Small intestine (tissue), 7 donors: ENCODE measurements around the gene ITIH4. TPM values are rescaled to one million over a fixed set of nuclear protein-coding genes. Genes with fewer than 3 reads are reported as not detected.
A peak's percentile ranks its signal among the peaks of the same experiment; 100 is the strongest.

Experiments used
- DNase-seq, 2 donors: peaks; one replicate each; pipeline versions ENCODE4 v3.0.0 to v3.0.0-alpha.2; 2013
- FAIRE-seq: peaks from 2 replicates; lab custom pipeline; 2012; peaks lifted over from hg19 to GRCh38; lab: Jason Lieb, UNC
- H3K27ac ChIP-seq, 3 donors: one replicate each; pipeline ENCODE4 v1.5.1; 2013; ENCODE audit warnings: low read length in 2 of 3, mild to moderate bottlenecking in 2 of 3, control low read depth in 1 of 3, inconsistent platforms in 1 of 3, low read depth in 1 of 3, moderate library complexity in 1 of 3
- H3K27me3 ChIP-seq, 3 donors: one replicate each; pipeline ENCODE4 v1.6.1; 2013; ENCODE audit warnings: low read length in 3 of 3, inconsistent platforms in 1 of 3; ENCODE audit not compliant: control insufficient read depth in 3 of 3, insufficient read depth in 3 of 3
- H3K36me3 ChIP-seq, 3 donors: one replicate each; pipeline ENCODE4 v1.6.1; 2013; ENCODE audit warnings: low read length in 3 of 3, inconsistent platforms in 1 of 3, low read depth in 1 of 3, mild to moderate bottlenecking in 1 of 3, moderate library complexity in 1 of 3; ENCODE audit not compliant: control insufficient read depth in 3 of 3, insufficient read depth in 2 of 3
- H3K4me1 ChIP-seq, 3 donors: one replicate each; pipeline ENCODE4 v1.6.1; 2013; ENCODE audit warnings: low read length in 2 of 3, inconsistent platforms in 1 of 3, low read depth in 1 of 3, mild to moderate bottlenecking in 1 of 3, moderate library complexity in 1 of 3; ENCODE audit not compliant: control insufficient read depth in 3 of 3, insufficient read depth in 2 of 3
- H3K4me3 ChIP-seq, 3 donors: one replicate each; pipeline ENCODE4 v1.5.1; 2013; ENCODE audit warnings: low read length in 3 of 3, control low read depth in 1 of 3, inconsistent platforms in 1 of 3, low read depth in 1 of 3, mild to moderate bottlenecking in 1 of 3, moderate library complexity in 1 of 3
- H3K9me3 ChIP-seq, 2 donors: one replicate each; pipeline ENCODE4 v1.6.1; 2013; ENCODE audit warnings: low read depth in 1 of 2, low read length in 1 of 2; ENCODE audit not compliant: control insufficient read depth in 2 of 2, insufficient read depth in 1 of 2
- WGBS, 3 donors: extraction: QIAGEN DNeasy Blood & Tissue Kit; methylation state at CpG; one replicate each; pipeline ENCODE4 v1.1.7; 2013; 5-methylcytosine and 5-hydroxymethylcytosine counted together
- polyA plus RNA-seq, 4 donors: library from polyadenylated mRNA; stranded (reverse) in 3 of 4; unstranded in 1 of 4; fragments of 200-250 nt in 3 of 4; fragments of 120-200 nt in 1 of 4; gene quantifications; one replicate each; pipeline versions ENCODE4 v1.2.1 to v1.2.3, GENCODE V29; 2013
- donor health status: healthy with polysubstance abuse.
- donor health status: control.
- donor health status: control.
- donor health status: Bipolar disorder and iron deficiency.
- donor health status: healthy.

Gene ITIH4
- polyA plus RNA-seq, 4 donors: 0.67 to 4.9 (median 2.8) TPM

DNA sequence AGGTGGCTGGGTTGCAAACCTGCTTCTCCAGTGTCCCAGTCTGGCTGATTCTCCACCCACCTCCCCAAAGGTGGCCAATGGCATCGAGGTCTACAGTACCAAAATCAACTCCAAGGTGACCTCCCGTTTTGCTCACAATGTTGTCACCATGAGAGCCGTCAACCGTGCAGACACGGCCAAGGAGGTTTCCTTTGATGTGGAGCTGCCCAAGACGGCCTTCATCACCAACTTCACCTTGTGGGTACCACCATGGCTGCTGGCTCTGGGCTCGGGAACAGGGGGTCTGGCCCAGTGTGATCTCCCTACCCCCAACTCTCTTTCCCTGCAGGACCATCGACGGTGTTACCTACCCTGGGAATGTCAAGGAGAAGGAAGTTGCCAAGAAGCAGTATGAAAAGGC, 34.1 kb downstream of the ITIH4 start:
- Histone ChIP-seq H3K9me3 (no peaks in the 10 kb centered on the region), H3K4me3 (no peak overlapping the region), H3K4me1 (peaks cover 0 to 23% (median 0%) of the 10 kb centered on the region in 3 donors), H3K36me3 (no peaks in the 10 kb centered on the region), H3K27ac (no peak overlapping the region), H3K27me3 (no peaks in the 10 kb centered on the region)
- 88 to 92% (median 91%) methylated on average over 9 of the region's 9 CpGs for WGBS, 3 donors
- FAIRE-seq (no peak), DNase-seq (no peak)

DNA sequence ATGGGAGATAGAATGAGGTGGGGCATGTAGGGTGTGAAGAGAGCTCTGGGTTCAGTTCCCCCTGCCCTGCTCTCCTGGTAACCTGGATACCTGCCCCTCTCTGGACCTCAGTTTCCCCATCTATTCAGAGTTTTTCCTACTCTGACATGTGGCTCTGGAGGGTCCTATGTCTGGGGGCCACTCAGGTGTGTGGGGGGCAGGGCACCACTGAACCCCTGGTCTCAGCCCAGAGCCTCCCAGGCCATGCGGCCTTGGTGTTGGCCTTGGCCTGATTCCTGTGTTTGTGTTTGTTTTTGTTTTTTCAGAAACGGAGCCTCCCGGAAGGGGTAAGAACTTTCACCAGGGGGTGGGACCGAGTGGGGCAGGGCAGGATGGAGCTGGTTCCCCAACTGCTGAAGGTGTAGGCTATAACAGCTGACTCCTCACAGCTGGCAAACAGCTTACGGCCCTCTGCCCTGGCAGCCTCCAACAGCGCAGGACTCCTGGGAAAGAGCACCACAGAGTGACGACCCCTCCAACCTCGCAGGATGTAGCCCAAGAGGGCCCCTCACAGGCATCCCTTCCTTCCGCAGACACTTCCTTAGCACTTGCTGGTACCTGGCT, 35.1 kb downstream of the ITIH4 start:
- 50 to 59% (median 52%) methylated on average over 9 of the region's 9 CpGs for WGBS, 3 donors
- Histone ChIP-seq H3K27me3 (no peaks in the 10 kb centered on the region), H3K27ac (no peak overlapping the region), H3K9me3 (no peaks in the 10 kb centered on the region), H3K4me1 (peaks cover 0 to 23% (median 0%) of the 10 kb centered on the region in 3 donors), H3K4me3 (no peak overlapping the region), H3K36me3 (no peaks in the 10 kb centered on the region)
- DNase-seq (no peak), FAIRE-seq (no peak)

DNA sequence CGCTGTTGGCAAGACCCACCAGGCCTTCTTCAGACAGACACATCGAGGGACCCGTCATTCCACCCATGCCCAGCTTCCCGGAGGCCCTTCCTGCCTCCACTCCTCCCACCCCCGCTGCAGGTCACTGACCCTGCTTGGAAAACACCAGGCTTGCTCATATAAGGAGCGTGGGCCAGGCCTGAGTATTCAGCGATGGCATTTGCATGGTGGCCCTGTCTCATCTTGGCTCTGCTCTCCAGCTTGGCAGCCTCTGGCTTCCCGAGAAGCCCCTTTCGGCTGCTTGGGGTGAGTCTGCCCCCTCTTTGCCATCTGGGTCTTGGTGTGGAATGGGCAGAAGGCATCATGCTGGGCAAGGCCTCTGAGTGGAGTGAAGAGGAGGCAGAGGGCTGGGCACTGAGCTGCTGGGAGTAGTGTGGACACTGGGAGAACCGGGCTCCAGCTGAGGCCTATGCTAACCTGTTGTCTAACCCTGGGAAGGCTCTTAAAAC, 35.8 kb downstream of the ITIH4 start, which contains the start of gene ITIH3:
Gene ITIH3, plus strand, starts transcription at position 185 of the 488 bp plus-strand sequence. Its CDS starts 8 bp downstream, at position 193.
- peak in 1 of 2 donors; percentile 23 for DNase-seq
- H3K4me3 ChIP-seq: no peak within 1 kb of the TSS
- H3K27ac ChIP-seq: no peak within 1 kb of the TSS
- FAIRE-seq: no peak
- H3K9me3 ChIP-seq: no peaks in the 10 kb centered on the region
- H3K27me3 ChIP-seq: no peaks in the 10 kb centered on the region
- WGBS, 3 donors: 73 to 83% (median 77%) methylated on average over 10 of the region's 10 CpGs
- H3K36me3 ChIP-seq: no peaks in the 10 kb centered on the region
- H3K4me1 ChIP-seq: peaks cover 0 to 23% (median 0%) of the 10 kb centered on the region in 3 donors

DNA sequence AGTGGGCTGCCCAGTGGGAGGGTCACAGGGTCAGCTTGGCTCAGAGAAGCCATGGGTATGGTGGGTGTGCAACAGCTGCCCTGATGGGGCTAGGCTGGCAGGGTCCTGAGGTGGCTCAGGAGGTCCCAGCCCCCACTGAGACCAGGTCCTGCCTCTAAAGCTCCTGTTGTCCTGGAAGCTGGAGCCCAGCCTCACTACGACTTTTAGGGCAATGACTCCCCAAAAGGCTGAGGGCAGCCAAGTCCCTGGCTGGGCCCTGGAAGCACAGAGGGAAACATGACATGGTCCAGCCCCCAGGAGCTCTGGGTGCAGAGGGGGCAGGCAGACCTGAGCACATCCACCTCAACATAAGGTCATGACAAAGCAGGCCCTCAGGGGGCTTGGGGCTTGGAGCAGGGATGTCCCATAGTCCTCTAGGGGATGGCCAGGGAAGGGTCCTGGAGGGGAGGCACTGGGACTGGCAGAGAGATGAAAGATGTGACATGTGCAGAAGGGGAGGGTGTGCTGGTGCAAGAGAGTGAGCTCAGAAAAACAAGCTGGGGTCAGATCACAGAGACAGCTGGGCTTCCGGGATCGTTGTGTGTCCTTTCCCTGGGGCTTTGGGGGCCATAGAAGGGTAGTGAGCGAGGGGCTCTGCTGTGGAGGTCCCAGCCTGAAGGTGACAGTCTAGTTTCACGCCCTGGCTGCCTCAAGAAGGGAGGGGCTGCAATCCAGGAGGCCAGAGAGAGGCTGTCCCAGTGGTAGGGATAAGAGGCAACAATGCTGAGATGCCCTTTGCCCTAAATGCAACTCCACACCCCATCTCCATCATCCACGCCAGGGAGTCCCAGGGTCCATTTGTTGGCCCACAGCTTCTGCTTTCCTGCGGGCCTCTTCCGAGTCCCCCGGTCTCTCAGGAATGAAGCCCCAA, 36.5 kb downstream of the ITIH4 start:
- FAIRE-seq: no peak
- peaks cover 0 to 23% (median 0%) of the 10 kb centered on the region in 3 donors for H3K4me1 ChIP-seq
- H3K27ac ChIP-seq: no peak overlapping the region
- DNase-seq: peak in 1 of 2 donors; percentile 31
- H3K4me3 ChIP-seq: no peak overlapping the region
- no peaks in the 10 kb centered on the region for H3K9me3 ChIP-seq
- no peaks in the 10 kb centered on the region for H3K27me3 ChIP-seq
- 54 to 66% (median 66%) methylated on average over 7 to 9 of the region's 9 CpGs for WGBS, 3 donors
- H3K36me3 ChIP-seq: no peaks in the 10 kb centered on the region

DNA sequence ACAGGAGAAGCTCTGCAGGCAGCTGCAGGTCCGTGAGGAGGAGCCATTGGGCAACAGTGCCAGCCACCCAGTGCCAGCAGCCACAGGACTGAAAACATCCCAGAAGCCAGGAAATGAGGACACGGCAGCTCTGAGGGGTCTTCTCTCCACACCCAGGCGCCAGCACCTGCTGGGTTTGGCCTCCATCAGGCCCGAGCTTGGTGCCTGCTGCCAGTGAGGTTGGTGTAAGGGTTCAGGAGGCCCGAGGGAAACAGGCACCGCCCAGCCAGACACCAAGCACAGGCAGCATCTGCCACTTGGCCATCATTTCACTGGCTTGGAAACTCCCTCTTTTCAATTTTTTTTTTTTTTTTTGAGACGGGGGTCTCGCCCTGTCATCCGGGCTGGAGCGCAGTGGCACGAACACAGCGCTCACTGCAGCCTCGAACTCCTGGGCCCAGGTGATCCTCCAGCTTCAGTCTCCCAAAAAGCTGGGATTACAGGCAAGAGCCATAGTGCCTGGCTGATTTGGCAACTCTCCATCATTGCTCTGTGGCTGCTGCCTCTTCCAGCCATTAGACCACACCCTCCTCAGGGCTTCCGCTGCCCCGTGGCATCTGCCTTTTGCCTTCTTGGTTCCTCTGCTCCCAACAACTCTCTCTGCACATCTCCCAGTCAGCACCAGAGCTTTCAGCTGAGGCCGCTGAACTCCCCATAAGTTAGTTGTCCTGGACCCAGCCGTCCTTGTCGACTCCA, 37.3 kb downstream of the ITIH4 start:
- 75 to 79% (median 77%) methylated on average over 18 of the region's 18 CpGs for WGBS, 3 donors
- no peak for FAIRE-seq
- no peak overlapping the region for H3K27ac ChIP-seq

DNA sequence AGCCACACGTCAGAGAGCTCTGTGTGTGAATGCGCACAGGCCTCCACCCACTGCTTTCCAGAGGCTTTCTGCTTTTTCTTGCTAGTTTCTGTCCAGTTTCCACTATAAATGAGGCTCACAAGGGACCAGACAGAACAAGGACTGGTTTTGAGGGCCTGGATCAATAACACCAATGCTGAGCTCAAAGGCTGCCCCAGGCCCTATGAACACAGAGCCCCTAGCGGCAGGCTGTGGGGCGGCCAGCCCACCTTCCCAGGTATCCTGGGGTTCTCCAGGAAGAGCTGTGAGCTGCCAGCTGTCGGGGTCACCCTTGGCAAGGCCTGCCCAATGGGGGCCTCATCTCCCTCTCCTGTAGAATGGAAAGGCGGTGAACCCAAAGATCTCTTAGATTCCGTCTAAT, 38.1 kb downstream of the ITIH4 start:
- WGBS, 3 donors: 79 to 85% (median 84%) methylated on average over 7 of the region's 7 CpGs
- H3K36me3 ChIP-seq: no peaks in the 10 kb centered on the region
- DNase-seq (peak in 1 of 2 donors; percentile 38), FAIRE-seq (no peak)
- peaks cover 0 to 23% (median 0%) of the 10 kb centered on the region in 3 donors for H3K4me1 ChIP-seq
- no peaks in the 10 kb centered on the region for H3K9me3 ChIP-seq
- no peak overlapping the region for H3K27ac ChIP-seq
- H3K4me3 ChIP-seq: no peak overlapping the region
- no peaks in the 10 kb centered on the region for H3K27me3 ChIP-seq

More for the DNA sequence above, 37.3 kb downstream of the ITIH4 start:
- H3K9me3 ChIP-seq: no peaks in the 10 kb centered on the region
- H3K36me3 ChIP-seq: no peaks in the 10 kb centered on the region
- no peaks in the 10 kb centered on the region for H3K27me3 ChIP-seq
- no peak overlapping the region for H3K4me3 ChIP-seq
- peaks cover 0 to 23% (median 0%) of the 10 kb centered on the region in 3 donors for H3K4me1 ChIP-seq
- DNase-seq: no peak

DNA sequence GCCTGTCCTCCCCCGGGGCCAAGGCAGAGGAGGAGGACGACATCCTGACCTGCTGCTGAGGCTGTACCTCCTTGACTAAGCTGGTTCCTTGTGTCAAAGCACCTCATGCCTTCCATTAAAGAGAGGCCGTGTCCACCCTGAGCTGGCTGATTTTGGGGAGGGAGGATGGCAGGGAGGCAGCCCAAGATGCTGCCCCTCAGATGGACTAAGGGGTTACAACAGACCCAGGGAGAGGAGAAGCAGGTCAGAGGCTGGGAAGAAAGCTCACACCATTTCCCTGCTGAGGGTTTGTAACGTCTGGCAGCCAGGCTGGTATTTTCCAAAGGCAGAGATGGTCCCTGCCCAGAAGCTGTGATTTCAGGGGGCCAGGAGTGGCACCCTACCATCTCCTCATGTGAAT, 38.5 kb downstream of the ITIH4 start:
- no peak for DNase-seq
- Histone ChIP-seq H3K4me1 (peaks cover 0 to 23% (median 0%) of the 10 kb centered on the region in 3 donors), H3K36me3 (no peaks in the 10 kb centered on the region), H3K4me3 (no peak overlapping the region), H3K9me3 (no peaks in the 10 kb centered on the region), H3K27ac (no peak overlapping the region), H3K27me3 (no peaks in the 10 kb centered on the region)
- WGBS, 3 donors: 80 to 90% (median 81%) methylated on average over 4 of the region's 4 CpGs
- FAIRE-seq: no peak

DNA sequence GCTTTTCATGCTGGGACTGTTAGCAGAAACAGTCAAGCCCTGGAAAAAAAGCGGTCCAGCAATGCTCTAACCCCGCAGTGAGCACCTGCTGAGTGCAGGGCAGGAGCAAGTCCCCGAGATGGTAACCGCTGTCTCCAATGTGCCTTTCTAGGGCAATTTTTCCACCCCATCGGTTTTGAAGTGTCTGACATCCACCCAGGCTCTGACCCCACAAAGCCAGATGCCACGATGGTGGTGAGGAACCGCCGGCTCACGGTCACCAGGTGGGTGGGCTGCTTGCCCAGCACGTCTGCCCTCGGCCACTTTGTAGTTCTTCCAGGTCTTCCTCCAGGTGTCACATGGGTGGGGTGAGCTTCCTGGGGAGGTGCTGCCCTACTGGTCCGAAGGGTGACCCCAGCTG, 39.1 kb downstream of the ITIH4 start:
- FAIRE-seq: no peak
- Histone ChIP-seq H3K4me1 (peaks cover 0 to 23% (median 0%) of the 10 kb centered on the region in 3 donors), H3K36me3 (no peaks in the 10 kb centered on the region), H3K4me3 (no peak overlapping the region), H3K9me3 (no peaks in the 10 kb centered on the region), H3K27me3 (no peaks in the 10 kb centered on the region), H3K27ac (no peak overlapping the region)
- DNase-seq: no peak
- 72 to 82% (median 81%) methylated on average over 12 of the region's 12 CpGs for WGBS, 3 donors
